ENCODE results near the gene RSF1. TPM values are rescaled to one million over a fixed set of nuclear protein-coding genes. Genes with fewer than 3 reads are reported as not detected.
"Not testable (repeated sequence)": the region's sequence is repeated elsewhere in the genome, so short reads cannot be mapped to it uniquely, and the experiment has no call there.

The RSF1 gene
- total and polyA plus RNA-seq, 4 donors = 5.2 to 33.1 (median 13.4) TPM

DNA sequence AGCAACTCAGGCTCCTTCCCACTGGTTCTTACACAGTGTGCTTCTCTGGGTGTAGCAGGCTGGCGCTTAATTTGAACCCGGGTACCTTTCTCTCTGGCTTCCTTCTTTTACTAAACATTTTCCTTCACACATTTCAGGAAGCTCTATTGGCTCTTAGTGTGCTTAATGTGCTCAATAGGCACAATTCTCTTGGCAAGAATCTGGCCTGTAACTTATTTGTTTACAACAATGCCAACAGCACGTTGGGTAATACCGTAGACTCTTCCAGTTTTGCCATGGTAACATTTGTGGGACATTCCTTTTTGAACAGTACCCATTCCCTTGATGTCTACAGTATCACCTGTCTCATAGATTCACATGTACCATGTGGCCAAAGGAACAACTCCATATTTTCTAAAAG is 48.2 kb upstream of the RSF1 start:
- Histone ChIP-seq H3K4me1 (ENCODE audit: control insufficient read depth in 4 of 4, insufficient read depth in 4 of 4, low read length in 3 of 4) (no peaks in the 10 kb centered on the region), H3K27me3 (ENCODE audit: control insufficient read depth in 4 of 4, insufficient read depth in 4 of 4, low read length in 3 of 4) (no peaks in the 10 kb centered on the region), H3K9me3 (ENCODE audit: control insufficient read depth in 4 of 4, low read length in 3 of 4) (no peaks in the 10 kb centered on the region), H3K36me3 (ENCODE audit: control insufficient read depth in 4 of 4, insufficient read depth in 3 of 4, low read depth in 1 of 4, low read length in 3 of 4) (peaks cover 0 to 21% (median 9%) of the 10 kb centered on the region in 4 donors), H3K4me3 (ENCODE audit: low read depth in 1 of 3, low read length in 3 of 3) (no peak overlapping the region), H3K9ac (ENCODE audit: low read depth in 1 of 2, low read length in 2 of 2) (no peak overlapping the region), H3K27ac (ENCODE audit: low read depth in 1 of 2, low read length in 2 of 2) (no peak overlapping the region)
- no peak for TF ChIP-seq HNF4G (IDR thresholded peaks at IDR 0.05)
- TF ChIP-seq GABPA (IDR thresholded peaks at IDR 0.05 in 1 of 2, conservative IDR thresholded peaks at IDR 0.05 in 1 of 2) = no peak
- no peak for TF ChIP-seq YY1 (IDR thresholded peaks at IDR 0.05)
- TF ChIP-seq MAX (IDR thresholded peaks at IDR 0.05) = no peak
- TF ChIP-seq JUND (IDR thresholded peaks at IDR 0.05) = no peak
- 64% methylated on average over 4 of the region's 4 CpGs for WGBS
- no peak for DNase-seq (ENCODE audit: low spot score)

DNA sequence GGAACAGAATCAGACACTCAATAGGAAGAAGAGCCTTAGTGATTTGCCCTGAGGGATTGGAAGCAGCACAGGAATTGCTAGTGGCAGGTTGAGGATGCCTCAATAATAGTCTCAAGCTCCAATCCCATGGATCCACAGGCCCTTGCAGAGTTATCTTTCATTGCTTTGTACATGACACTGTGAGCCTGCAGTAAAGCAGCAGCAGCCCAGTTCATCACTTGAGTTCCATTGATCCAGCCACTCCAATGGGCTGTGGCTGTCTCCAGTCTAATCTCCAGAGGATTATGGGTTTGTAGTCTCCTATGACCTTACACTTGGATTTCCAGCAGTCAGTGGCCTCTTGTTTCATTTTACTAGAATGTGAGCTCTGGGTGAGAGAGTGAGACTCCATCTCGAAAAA is 45.8 kb upstream of the RSF1 start:
- Histone ChIP-seq H3K27ac (ENCODE audit: low read depth in 1 of 2, low read length in 2 of 2) (no peak overlapping the region), H3K9ac (ENCODE audit: low read depth in 1 of 2, low read length in 2 of 2) (no peak overlapping the region), H3K4me3 (ENCODE audit: low read depth in 1 of 3, low read length in 3 of 3) (no peak overlapping the region), H3K27me3 (ENCODE audit: control insufficient read depth in 4 of 4, insufficient read depth in 4 of 4, low read length in 3 of 4) (no peaks in the 10 kb centered on the region), H3K9me3 (ENCODE audit: control insufficient read depth in 4 of 4, low read length in 3 of 4) (no peaks in the 10 kb centered on the region), H3K36me3 (ENCODE audit: control insufficient read depth in 4 of 4, insufficient read depth in 3 of 4, low read depth in 1 of 4, low read length in 3 of 4) (peaks cover 0 to 14% (median 4%) of the 10 kb centered on the region in 4 donors), H3K4me1 (ENCODE audit: control insufficient read depth in 4 of 4, insufficient read depth in 4 of 4, low read length in 3 of 4) (no peaks in the 10 kb centered on the region)
- TF ChIP-seq, protein P1, sequence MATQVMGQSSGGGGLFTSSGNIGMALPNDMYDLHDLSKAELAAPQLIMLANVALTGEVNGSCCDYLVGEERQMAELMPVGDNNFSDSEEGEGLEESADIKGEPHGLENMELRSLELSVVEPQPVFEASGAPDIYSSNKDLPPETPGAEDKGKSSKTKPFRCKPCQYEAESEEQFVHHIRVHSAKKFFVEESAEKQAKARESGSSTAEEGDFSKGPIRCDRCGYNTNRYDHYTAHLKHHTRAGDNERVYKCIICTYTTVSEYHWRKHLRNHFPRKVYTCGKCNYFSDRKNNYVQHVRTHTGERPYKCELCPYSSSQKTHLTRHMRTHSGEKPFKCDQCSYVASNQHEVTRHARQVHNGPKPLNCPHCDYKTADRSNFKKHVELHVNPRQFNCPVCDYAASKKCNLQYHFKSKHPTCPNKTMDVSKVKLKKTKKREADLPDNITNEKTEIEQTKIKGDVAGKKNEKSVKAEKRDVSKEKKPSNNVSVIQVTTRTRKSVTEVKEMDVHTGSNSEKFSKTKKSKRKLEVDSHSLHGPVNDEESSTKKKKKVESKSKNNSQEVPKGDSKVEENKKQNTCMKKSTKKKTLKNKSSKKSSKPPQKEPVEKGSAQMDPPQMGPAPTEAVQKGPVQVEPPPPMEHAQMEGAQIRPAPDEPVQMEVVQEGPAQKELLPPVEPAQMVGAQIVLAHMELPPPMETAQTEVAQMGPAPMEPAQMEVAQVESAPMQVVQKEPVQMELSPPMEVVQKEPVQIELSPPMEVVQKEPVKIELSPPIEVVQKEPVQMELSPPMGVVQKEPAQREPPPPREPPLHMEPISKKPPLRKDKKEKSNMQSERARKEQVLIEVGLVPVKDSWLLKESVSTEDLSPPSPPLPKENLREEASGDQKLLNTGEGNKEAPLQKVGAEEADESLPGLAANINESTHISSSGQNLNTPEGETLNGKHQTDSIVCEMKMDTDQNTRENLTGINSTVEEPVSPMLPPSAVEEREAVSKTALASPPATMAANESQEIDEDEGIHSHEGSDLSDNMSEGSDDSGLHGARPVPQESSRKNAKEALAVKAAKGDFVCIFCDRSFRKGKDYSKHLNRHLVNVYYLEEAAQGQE (IDR thresholded peaks at IDR 0.05) = no peak
- TF ChIP-seq, protein P2, sequence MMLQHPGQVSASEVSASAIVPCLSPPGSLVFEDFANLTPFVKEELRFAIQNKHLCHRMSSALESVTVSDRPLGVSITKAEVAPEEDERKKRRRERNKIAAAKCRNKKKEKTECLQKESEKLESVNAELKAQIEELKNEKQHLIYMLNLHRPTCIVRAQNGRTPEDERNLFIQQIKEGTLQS (IDR thresholded peaks at IDR 0.05) = no peak
- 97% methylated on average over 1 of the region's 1 CpG for WGBS
- DNase-seq (ENCODE audit: low spot score) = no peak

DNA sequence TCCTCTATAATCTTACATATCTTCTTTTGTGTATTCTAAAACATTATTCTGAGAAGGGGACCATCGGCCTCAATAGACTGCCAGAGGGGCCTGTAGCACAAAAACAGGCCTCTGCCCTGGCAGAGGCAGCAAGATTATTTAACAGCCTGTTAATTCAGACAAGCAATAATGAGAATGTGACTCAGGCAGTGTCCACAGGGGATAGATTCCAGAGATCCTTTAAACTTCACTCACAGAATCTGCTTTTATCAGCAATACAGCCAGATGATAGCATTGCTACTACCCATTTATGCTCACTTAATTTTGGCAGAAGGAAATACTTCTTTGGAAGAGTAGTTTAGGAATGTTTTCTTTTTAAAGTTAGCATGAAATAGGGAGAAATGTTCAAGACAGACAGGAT is 45.3 kb upstream of the RSF1 start:
- WGBS = 95% methylated on average over 1 of the region's 1 CpG
- Histone ChIP-seq H3K4me1 (ENCODE audit: control insufficient read depth in 4 of 4, insufficient read depth in 4 of 4, low read length in 3 of 4) (no peaks in the 10 kb centered on the region), H3K27me3 (ENCODE audit: control insufficient read depth in 4 of 4, insufficient read depth in 4 of 4, low read length in 3 of 4) (no peaks in the 10 kb centered on the region), H3K9me3 (ENCODE audit: control insufficient read depth in 4 of 4, low read length in 3 of 4) (no peaks in the 10 kb centered on the region), H3K36me3 (ENCODE audit: control insufficient read depth in 4 of 4, insufficient read depth in 3 of 4, low read depth in 1 of 4, low read length in 3 of 4) (peaks cover 0 to 14% (median 4%) of the 10 kb centered on the region in 4 donors), H3K4me3 (ENCODE audit: low read depth in 1 of 3, low read length in 3 of 3) (no peak overlapping the region), H3K27ac (ENCODE audit: low read depth in 1 of 2, low read length in 2 of 2) (no peak overlapping the region), H3K9ac (ENCODE audit: low read depth in 1 of 2, low read length in 2 of 2) (no peak overlapping the region)
- no peak for TF ChIP-seq FOXA1 (IDR thresholded peaks at IDR 0.05)
- DNase-seq (ENCODE audit: low spot score) = no peak

DNA sequence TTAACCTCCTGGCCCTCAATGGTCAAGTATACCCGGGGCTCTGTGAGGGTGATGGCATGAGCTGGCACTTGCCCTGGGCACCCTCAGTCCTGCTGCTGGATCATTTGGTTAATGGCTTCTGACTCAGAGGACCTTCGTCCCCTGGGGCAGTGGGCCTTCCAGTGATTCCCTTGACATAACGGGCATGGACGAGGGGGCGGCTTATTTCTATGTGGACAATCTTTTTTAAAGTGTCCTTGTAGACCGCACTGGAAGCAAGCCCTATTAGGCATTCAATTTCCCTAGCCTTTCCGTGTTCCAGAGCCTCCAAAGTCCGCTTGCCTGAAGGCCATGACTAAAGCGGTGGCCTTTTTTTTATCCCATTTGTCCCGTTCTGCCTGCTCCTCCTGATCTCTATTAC is 40.9 kb upstream of the RSF1 start:
- not testable (repeated sequence) for H3K4me1 ChIP-seq (ENCODE audit: control insufficient read depth in 4 of 4, insufficient read depth in 4 of 4, low read length in 3 of 4); H3K27me3 ChIP-seq (ENCODE audit: control insufficient read depth in 4 of 4, insufficient read depth in 4 of 4, low read length in 3 of 4); H3K4me3 ChIP-seq (ENCODE audit: low read depth in 1 of 3, low read length in 3 of 3); H3K36me3 ChIP-seq (ENCODE audit: control insufficient read depth in 4 of 4, insufficient read depth in 3 of 4, low read depth in 1 of 4, low read length in 3 of 4); H3K9me3 ChIP-seq (ENCODE audit: control insufficient read depth in 4 of 4, low read length in 3 of 4); H3K27ac ChIP-seq (ENCODE audit: low read depth in 1 of 2, low read length in 2 of 2); H3K9ac ChIP-seq (ENCODE audit: low read depth in 1 of 2, low read length in 2 of 2); DNase-seq (ENCODE audit: low spot score)
- 95% methylated on average over 10 of the region's 10 CpGs for WGBS

GRCh38 chr11:77857906-77858457 is 37.5 kb upstream of the RSF1 start:
- H3K4me3 ChIP-seq (ENCODE audit: low read depth in 1 of 3, low read length in 3 of 3); H3K9me3 ChIP-seq (ENCODE audit: control insufficient read depth in 4 of 4, low read length in 3 of 4); DNase-seq (ENCODE audit: low spot score); H3K4me1 ChIP-seq (ENCODE audit: control insufficient read depth in 4 of 4, insufficient read depth in 4 of 4, low read length in 3 of 4); H3K27me3 ChIP-seq (ENCODE audit: control insufficient read depth in 4 of 4, insufficient read depth in 4 of 4, low read length in 3 of 4); H3K27ac ChIP-seq (ENCODE audit: low read depth in 1 of 2, low read length in 2 of 2); H3K9ac ChIP-seq (ENCODE audit: low read depth in 1 of 2, low read length in 2 of 2): not testable (repeated sequence)
- H3K36me3 ChIP-seq (ENCODE audit: control insufficient read depth in 4 of 4, insufficient read depth in 3 of 4, low read depth in 1 of 4, low read length in 3 of 4) = peaks cover 4 to 10% (median 6%) of the 10 kb centered on the region in 4 donors
- WGBS = 92% methylated on average over 10 of the region's 10 CpGs
